Activated CD4-positive, alpha-beta T cell treated with anti-CD3 and anti-CD28 coated beads, Interleukin-2, amount 50 U/mL, for 24 hours (primary cell): ENCODE results near the gene PBX2.
"Not testable (repeated sequence)": the region's sequence is repeated elsewhere in the genome, so short reads cannot be mapped to it uniquely, and the experiment has no call there.

Source experiments
- DNase-seq, 2 donors: peaks; one replicate each; pipeline ENCODE4 v3.0.0-alpha.2; 2020; ENCODE audit warnings: low read depth in 1 of 2, low spot score in 1 of 2

The PBX2 gene

DNA sequence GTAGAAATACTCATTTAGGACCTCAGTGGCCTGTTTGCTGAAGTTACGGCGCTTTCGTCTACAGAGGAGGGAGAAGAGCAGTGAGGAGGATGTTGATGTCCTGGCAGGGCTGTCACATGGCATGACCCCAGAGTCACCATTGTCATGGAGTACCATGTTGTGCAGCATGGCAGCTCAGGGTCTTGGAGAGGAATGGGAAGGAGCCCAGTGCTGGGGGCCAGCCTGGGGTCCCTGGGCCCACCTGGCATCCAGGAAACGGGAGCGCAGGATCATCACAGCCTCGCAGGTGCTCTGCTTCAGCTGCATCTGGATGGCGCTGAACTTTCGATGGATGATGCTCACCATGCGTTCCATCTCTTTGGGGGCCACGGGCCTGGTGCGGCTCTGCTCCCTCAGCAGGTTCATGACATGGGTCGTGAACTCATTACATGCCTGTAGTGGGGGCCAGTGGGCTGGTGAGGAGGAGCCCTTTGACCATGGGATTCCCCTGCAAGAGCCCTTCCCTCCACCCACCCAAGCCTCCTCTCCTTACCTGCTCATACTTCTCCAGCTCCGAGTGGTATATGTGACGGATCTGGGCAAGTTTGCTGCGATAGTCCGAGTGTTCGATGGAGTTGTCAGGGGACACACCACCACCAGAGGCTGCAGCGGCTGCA lies 2.1 kb downstream of the PBX2 start:
- not testable (repeated sequence) for DNase-seq

DNA sequence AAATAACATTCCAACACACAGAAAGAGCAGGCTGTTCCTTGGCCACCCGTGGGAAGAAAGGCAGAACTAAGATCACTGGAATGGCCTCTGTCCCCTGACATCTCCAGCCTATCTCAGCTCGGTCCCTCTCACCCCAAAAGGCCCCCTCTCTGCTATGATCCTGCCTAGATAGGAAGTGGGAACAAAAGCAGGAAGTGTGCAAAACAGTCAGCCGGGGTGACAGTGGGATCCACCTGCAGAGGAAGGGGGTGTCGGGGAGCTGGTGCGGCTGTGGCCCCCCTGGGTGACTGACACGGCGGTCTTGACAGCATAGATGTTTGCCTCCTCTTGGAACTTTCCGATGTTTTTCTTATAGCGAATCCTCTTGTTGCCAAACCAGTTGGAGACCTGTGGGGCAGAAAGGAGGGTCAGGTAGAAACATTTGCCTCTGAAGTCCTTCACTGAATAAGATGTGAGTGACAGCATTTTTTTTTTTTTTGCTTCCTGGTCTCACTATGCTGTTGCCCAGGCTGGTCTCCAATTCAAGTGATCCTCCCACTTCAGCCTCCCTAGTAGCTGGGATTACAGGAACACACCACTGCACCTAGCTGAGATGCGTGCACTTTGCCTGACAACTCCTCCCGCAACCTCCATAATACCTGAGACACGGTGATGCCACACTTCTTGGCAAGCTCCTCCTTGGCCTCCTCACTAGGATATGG lies 2.8 kb downstream of the PBX2 start:
- DNase-seq: no peak

DNA sequence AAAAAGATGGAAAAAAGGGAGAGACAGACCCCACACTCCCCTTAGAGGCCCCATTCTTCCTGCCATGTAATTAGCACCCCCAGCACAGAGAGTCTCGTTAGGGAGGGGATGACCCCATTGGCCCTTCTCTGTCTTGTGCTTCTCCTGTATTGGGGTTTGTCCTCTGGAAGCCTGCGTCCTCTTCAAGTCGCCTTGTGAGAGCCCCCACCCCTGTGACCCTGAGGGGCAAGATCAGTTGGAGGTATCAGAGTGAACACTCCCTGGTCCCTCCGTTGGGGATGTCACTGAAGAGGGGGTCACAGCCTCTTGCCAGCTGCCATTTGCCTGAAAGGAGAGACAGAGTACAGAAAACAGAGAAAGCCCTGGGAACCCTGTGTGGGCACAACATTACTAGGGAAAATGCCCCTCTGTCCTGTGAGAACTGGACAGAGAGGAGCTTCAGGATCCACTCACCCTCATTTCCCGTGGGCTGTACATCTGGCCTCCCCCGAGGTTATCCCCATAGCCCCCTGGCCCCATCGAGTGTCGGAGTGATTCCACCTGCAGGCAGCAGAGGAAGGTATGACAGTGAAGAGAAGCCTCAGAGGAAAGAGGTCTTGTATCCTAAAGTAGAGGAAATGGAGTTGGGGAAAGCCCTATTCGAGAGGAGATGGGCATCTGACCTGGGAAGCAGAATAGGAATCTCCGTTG lies 3.7 kb downstream of the PBX2 start:
- not testable (repeated sequence) for DNase-seq

DNA sequence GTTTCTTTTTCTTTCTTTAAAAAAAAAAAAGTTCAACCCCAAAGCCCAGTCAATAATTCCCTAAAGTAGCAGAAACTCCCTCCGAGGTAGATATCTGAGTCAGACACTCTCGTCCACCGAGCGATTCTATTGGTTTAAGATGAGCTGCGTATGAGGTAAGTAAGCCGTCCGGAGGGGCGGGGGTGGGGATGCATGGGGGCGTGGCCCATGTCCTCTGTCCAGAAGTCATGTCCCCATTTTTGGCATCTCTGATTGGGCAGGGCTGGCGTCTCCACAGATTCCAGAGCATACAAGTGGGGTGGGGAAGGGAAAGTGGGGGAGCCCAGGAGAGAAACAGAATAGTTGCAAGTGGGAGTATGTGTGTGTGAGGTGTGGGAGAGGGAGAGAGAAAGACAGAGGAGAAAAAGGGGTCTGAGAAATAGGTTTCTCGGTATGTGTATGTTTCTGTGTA lies 4.3 kb downstream of the PBX2 start:
- peak in 1 of 2 donors; percentile 48 for DNase-seq

DNA sequence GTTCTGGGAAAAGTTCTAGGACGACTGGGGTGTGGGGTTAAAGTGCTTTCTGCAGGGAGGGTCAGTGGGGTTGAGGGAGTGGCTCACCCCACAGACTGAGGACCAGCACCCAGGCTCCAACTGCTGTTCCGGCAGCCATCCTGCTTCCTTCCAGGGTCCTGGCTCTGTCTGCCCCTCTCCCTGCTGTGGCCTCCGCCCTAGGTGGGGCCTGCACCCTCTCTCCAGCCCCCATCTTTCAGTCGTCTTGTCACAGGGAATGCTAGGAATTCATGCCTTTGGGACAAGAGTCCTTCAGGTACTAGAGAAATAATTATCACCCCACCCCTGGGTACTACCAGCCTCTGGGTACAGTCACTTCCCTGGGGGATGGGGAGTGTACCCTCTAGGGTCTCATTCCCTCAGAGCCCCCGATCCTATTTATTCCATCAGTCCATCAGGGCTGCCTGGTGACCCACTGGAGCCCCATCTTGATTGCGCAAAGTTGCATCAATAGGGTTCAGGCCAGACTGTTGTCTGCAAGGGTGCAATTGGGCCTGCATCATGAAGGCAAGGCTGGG lies 5.8 kb downstream of the PBX2 start, which contains the start of gene AGER:
Gene AGER (minus strand): TSS at position 170 of the 557 bp plus-strand sequence. CDS start 31 bp downstream, at position 139.
- no peak for DNase-seq

DNA sequence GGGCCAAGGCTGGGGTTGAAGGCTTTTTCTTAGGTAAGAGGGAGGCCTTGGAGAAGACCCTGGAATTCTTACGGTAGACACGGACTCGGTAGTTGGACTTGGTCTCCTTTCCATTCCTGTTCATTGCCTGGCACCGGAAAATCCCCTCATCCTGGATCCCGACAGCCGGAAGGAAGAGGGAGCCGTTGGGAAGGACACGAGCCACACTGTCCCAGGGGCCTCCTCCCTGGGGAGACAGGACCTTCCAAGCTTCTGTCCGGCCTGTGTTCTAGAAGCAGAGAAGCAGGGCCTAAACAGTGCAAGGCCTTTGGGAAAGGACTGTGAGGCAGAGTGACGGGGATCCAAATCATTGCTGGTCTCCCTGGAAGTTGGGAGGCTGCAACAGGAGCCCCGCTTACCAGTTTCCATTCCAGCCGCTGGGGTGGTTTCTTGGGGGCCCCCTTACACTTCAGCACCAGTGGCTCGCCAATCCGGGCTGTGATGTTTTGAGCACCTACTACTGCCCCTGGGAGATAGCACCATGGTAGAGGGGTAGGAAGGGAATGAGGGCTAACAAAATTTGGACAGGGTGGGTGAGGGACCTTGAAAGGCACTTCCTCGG lies 6.4 kb downstream of the PBX2 start:
- no peak for DNase-seq

DNA sequence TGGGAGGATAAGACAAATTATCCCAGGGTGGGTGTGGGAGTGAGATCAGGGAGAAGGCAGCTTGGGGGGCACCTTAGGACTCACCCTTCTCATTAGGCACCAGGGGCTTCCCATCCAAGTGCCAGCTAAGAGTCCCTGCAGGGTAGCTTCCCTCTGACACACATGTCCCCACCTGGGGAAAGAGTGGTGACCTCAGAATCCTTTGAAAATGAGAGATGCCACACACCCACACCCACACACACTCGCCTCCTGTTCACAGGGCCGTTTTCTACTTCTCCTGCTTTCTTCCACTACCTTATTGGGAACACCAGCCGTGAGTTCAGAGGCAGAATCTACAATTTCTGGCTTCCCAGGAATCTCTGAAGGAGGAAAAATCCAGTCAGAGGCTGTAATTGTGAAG lies 7.0 kb downstream of the PBX2 start:
- DNase-seq: no peak

DNA sequence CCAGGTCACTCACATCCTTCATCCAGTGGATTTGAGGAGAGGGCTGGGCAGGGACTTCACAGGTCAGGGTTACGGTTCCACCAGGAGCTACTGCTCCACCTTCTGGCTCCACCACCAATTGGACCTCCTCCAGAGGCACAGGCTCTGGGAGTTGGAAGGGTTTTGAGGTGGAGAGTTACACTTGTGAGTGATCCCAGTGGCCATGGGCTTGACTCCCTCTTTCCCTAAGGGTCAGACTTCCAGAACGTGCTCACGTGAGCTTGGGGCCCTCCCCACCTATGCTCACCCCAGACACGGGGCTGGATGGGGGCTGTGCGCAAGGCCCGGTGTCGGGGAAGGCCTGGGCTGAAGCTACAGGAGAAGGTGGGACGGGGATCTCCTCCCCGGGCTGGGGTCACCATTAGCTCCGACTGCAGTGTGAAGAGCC lies 7.4 kb downstream of the PBX2 start:
- DNase-seq: no peak

DNA sequence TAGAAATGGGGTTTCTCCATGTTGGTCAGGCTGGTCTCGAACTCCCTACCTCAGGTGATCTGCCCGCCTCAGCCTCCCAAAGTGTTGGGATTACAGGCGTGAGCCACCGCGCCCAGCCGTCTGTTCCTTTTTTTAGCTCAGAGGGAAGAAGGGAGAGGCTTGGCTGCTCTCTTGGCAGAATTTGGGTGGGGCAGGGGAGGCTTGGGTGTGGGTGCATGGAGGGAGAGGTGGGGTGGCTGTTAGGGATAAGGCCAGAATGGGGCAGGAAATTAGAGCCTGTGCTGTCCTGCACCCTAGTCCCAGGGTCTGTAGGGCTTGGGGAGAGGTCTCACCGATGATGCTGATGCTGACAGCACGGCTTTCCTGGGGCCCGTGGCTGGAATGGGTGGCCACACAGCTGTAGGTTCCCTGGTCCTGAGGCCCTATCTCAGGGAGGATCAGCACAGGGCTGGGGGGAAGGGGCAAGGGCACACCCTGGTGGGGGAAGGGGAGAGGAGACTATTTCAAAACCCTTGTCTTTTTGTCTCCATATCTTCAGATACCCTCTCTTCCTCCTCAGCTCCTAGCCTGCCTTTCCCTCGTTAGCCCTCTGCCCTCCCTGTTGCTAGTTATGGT lies 8.0 kb downstream of the PBX2 start:
- no peak for DNase-seq

DNA sequence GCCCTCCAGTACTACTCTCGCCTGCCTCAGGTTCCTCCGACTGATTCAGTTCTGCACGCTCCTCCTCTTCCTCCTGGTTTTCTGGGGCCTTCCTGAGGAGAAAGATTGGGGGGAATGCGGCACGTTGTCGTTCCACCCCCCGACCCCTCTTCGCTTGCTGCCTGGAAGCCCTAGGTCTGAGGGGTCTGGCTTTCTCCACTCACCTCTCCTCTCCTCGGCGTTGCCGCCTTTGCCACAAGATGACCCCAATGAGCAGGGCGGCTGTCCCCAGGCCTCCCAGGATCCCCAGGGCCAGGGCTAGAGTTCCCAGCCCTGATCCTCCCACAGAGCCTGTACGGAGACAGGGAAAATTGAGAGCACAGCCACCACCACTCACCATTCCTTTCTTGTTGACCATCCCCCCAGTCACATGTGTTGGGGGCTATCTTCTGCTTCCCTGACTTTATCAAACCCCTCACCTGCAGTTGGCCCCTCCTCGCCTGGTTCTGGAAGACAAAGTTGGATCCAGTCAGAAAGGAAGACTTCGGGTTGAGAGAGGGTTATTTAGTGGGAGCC lies 8.8 kb downstream of the PBX2 start:
- no peak for DNase-seq

DNA sequence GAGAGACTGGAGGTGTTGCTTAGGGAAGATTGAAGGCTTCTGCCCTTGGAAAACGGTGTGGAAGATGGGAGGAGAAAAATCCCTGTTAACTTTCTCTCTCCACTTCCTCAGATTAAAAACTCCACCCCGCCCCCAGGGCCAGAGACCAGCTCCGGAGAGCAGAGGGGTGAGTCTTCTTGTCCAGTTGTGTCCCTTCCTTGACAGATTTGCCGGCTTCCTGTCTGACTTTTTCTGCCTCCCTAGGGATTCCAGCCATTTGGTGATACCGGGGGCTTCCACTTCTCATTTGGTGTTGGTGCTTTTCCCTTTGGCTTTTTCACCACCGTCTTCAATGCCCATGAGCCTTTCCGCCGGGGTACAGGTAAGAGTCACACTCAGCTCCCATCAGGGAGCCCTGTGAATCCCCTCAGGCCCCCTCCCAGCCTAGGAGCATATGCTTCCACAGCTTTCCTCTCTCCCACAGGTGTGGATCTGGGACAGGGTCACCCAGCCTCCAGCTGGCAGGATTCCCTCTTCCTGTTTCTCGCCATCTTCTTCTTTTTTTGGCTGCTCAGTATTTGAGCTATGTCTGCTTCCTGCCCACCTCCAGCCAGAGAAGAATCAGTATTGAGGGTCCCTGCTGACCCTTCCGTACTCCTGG lies 10.1 kb downstream of the PBX2 start:
- DNase-seq: no peak

DNA sequence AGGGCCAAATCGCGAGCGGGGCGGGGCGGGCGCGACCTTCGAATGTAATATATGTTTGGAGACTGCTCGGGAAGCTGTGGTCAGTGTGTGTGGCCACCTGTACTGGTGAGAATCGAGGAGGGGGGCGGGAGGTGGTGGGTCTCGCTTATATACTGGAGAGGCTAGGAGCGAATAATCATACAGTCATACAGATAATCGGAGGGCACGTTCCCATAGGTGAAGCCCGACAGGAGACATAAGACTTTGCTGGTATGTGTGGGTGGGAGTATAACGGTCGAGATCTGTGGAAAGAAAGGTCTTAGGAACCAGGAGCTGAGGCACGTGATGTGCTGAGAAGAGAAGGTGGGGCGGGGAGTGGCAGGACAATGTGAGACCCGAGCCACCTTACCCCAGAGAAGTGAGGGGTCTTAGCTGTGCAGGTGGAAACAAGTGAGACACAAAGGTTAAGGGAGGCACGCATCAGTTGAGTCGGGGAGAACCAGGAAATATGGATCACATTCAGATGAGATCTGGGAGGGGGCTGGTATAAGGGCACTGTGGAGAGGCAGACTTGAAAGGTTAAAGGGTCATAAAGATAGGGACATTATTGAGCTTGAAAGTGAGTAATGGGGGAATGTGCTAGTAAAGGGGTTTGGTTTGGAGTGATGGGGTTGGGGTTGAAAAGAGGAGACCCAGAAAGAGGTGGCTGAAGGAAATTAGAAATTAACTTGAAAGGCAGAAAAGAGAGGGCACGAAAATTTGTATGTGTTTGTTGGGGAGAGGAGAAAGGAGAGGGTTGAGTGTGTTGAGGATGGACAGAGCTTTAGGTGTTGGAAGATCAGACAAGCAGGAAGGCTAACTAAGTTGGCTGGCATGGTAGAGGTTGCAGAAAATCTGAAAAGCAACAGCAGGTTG lies 11.2 kb downstream of the PBX2 start:
- DNase-seq: no peak

DNA sequence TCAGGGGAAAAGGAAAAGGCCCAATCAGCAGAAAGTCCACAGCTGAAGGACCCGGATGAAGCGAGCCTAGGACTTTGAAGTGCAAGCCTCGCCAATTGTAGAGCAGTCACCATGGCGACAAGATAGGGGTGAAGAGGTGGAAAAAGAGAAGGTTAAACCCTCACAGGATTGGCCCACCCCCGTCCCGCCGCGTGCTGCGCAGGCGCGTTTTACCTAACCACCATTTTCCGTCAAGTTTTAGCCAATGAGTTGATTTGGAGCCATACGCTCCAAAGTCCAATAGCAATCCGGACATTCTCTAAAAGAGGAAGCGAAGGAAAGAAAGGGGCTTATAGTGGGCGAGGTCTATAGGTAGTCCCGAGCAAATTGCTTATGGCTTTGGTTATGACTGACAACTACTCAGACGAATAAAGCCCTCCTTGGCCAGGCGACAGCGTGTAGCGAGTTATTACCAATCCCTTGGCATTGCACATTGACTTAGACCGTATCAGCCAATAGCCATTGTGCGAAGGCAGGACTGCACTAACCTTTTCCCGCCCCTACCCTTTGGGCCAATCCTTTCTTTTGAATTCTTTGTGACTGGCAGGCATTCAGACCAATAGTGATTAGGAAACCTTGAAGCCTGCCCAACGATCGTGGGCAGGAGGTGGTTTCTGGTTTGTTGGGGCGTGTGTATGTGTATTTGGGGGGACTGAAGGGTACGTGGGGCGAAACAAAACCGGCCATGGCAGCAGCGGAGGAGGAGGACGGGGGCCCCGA lies 12.0 kb downstream of the PBX2 start, which contains the start of gene RNF5:
Gene RNF5 (plus strand): TSS at position 618 of the 759 bp plus-strand sequence. CDS start 107 bp downstream, at position 725.
- DNase-seq: peak; percentile 67 to 95

DNA sequence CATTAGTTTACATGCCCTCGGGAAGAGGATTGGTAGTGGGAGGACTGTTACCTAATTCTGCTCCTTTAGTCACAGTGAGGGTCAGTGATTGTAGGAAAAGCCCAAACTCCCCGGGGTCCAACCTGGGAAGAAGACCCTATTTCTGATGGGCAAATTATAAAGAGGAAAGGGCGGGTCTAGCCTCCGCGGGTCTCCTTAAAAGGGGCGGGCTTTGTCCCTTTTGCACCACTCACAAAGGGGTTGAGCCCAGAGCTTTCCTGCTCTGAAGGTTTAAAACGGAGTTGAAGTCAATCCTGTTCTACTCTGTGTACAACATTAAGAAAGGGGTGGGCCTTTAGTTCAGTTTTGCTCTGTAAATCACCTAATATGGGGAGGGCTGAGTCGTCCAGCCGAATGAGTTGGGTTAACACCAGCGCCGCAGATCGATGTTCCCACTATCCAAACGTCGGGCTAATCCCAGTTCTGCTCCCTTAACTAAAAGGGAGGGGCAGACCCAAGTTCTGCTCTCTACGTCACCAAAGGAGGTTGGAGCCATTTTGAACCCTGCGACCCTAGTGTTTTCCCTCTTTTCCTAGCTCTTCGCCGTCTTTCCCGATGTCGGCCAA lies 12.7 kb downstream of the PBX2 start:
- DNase-seq: peak in 1 of 2 donors; percentile 34

DNA sequence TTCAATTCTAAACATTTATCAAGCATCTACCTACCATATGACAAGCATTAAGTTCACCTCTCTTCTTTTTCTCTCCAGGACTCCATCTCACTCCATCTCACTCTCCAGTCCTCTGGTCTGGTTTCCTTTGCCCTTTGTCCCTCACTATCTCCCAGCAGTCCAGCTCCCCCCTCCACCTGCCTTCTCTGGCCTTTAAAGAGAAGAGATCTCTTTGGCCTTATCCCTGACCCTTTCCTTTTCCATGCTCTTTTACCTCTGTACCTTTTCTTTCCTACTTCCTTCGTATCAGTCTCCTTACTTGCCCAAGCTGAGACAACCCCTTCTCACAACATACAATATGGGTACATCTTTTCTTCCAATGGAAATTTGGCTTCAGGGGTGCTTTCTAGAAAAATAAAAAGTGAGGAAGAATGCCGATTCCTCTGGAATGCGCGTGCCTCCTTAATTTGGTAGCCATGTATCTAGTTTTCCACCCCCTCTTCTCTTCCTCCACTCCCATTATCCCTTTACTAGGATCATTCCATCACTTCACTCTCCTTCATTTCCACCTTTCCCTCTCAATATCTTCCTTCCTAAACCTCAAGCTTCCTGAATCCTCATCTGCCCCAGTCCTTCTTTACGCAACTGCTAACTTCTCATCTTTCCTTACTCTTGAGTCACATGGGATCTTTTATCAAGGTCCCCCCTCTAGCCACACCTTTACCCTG lies 13.4 kb downstream of the PBX2 start:
- no peak for DNase-seq

DNA sequence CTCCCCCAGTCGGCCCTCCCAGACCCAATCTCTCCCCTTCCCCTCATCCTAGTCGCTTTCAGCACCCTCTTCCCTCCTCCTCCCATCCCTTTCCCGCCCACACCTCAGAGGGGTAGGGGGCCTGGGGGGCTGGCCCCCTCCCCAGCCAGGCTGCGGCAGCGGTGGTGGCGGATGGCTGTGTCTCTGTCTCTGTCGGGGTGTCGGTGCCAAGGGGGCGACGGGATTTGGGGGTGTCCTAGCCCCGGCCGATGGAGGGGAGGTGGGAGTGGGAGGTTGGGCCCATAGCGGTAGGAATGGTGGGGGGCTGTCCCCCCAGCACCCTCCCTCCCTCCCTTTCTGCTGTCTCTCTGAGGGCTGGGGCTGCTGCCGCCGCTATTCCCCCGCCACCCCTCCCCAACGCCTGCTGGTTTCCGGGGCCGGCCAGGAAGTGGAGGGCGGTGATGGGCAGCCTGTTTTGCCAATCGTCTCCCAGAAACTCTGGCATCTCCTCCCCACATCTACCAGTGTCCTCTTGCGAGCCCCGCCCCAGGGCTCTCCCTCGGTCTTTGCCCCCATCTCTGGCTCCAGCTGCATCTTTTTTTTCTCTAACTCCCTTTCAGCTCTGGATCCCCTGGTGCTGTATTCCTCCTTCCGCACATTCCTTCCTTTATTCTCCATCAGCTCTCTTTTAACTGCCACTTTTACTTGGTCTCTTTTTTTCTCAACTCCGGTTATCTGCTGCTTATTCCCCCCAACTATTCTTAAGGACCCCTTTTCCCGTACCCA lies 14.1 kb downstream of the PBX2 start, which contains the start of gene AGPAT1:
Gene AGPAT1 (minus strand): TSS at position 374 of the 765 bp plus-strand sequence. CDS start 4,588 bp downstream, outside the sequence.
- peak; percentile 94 for DNase-seq
